GM12891 (cell line): Measurements from ENCODE around the gene STX5.

Experiments used
- POLR2A ChIP-seq: IDR thresholded peaks from 2 replicates; pipeline ENCODE4 v1.6.1; 2011; ENCODE audit warnings: low read depth, low read length, control low read depth
- SPI1 ChIP-seq: IDR thresholded peaks from 2 replicates; pipeline ENCODE4 v1.6.1; 2011; ENCODE audit warnings: low read depth, low read length, control low read depth
- TAF1 ChIP-seq: IDR thresholded peaks from 2 replicates; pipeline ENCODE4 v1.6.1; 2011; ENCODE audit warnings: low read depth, low read length, control low read depth

DNA sequence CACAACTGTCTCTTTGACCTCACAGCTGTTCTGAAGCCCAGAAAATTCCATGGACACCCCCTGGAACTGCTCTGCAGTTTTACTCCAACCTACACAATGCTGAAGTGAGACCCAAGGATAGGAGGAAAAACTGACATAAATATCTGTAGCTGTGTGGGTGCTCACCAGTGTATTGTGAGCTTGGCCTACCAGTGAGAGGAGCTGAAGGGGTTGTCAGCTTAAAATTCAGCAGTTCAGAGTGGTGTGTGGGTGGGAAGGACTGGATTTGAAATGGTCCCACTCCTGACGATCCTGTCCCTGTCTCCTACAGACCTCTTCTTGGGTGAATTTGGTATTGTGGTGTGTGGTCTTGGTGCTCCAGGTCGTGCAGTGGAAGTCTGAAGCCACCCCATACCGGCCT is 42.3 kb downstream of the STX5 start:
- TF ChIP-seq POLR2A, result no peak
- TF ChIP-seq TAF1, result no peak
- no peak for TF ChIP-seq SPI1
